Peyer's patch (tissue), 4 donors: Measurements from ENCODE around the gene IGDCC3. TPM values are rescaled to one million over a fixed set of nuclear protein-coding genes. Genes with fewer than 3 reads are reported as not detected.

ENCODE experiments used
- DNase-seq, 3 donors: peaks; one replicate each; pipeline ENCODE4 v3.0.0-alpha.2; 2017 to 2019
- H3K27ac ChIP-seq, 4 donors: fragments of 200-600 bp; sonication (generic); one replicate each; pipeline ENCODE4 v1.5.1; 2016 to 2019
- H3K27me3 ChIP-seq, 2 donors: fragments of 200-600 bp; sonication (generic); one replicate each; pipeline ENCODE4 v1.5.1; 2019
- H3K36me3 ChIP-seq, 3 donors: fragments of 200-600 bp; sonication (generic); one replicate each; pipeline ENCODE4 v1.5.1; 2016 to 2019
- H3K4me1 ChIP-seq, 4 donors: fragments of 200-600 bp; sonication (generic); one replicate each; pipeline ENCODE4 v1.5.1; 2016 to 2019
- H3K4me3 ChIP-seq, 4 donors: fragments of 200-600 bp; sonication (generic); 1 replicate in 3 of 4; 2 replicates in 1 of 4; pipeline ENCODE4 v1.5.1; 2016 to 2019; ENCODE audit warnings: mild to moderate bottlenecking in 1 of 4
- H3K9me3 ChIP-seq, 4 donors: fragments of 200-600 bp; sonication (generic); one replicate each; pipeline ENCODE4 v1.5.1; 2016 to 2019; ENCODE audit warnings: mild to moderate bottlenecking in 1 of 4
- CTCF ChIP-seq, 6 experiments: fragments of 450-650 bp in 4 of 6; fragments of 200-600 bp in 2 of 6; sonication (generic) in 1 of 6; IDR thresholded peaks; one replicate each; pipeline ENCODE4 v1.5.1; 2017 to 2019; ENCODE audit warnings: antibody characterized with exemption in 6 of 6, mild to moderate bottlenecking in 3 of 6, moderate library complexity in 1 of 6
- POLR2A ChIP-seq, 2 donors: fragments of 450-650 bp; IDR thresholded peaks; one replicate each; pipeline ENCODE4 v1.5.1; 2017; ENCODE audit warnings: antibody characterized with exemption in 2 of 2, mild to moderate bottlenecking in 2 of 2, moderate library complexity in 2 of 2
- total RNA-seq, 4 donors: library from RNA; depleted of rRNA; stranded (reverse); fragments of >200 nt; gene quantifications; one replicate each; pipeline ENCODE4 v1.1.0, GENCODE V29; 2016

Gene IGDCC3
- total RNA-seq, 4 donors from 2014 or later, result not detected

DNA sequence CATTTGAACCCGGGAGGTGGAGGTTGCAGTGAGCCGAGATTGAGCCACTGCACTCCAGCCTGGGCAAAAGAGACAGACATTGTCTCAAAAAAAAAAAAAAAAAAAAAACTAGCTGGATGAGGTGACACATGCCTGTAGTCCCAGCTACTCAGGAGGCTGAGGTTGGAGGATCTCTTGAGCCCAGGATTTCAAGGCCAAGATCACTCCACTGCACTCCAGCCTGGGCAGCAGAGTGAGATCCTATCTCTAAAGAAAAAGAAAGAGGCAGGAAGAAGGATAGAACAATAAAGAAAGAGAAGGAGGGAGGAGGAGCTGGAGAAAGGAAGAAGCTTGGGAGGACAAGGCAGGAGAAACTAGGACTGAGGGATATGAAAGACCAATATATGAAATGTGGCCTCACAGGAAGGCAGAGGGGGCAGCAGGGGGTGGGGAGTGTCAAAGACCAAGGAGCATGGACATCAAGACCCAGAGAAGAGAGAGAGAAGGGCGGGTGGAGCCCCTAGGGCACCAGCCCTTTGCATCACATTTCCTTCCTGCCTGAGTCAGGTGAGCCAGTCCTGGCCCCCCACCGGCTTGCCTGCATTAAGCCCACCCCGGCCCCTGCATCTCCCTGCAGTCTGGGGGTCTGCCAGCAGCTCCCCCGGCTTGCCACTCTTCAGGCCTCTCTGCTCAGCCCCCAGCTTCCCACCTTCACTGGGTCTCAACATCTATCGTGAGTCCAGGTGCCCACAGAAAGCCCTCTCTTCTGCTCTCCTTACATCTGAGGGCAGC, 11.5 kb downstream of the IGDCC3 start:
- Histone ChIP-seq H3K9me3 (no peaks in the 10 kb centered on the region), H3K4me3 (no peak overlapping the region), H3K27ac (no peak overlapping the region), H3K36me3 (no peaks in the 10 kb centered on the region), H3K27me3 (no peaks in the 10 kb centered on the region), H3K4me1 (no peaks in the 10 kb centered on the region)
- DNase-seq, result no peak
- TF ChIP-seq CTCF (IDR thresholded peaks at IDR 0.05), result no peak
- TF ChIP-seq POLR2A (IDR thresholded peaks at IDR 0.05), result no peak

GRCh38 chr15:65365229-65365628, 12.6 kb downstream of the IGDCC3 start:
- Histone ChIP-seq H3K4me1 (no peaks in the 10 kb centered on the region), H3K27ac (no peak overlapping the region), H3K36me3 (no peaks in the 10 kb centered on the region), H3K9me3 (no peaks in the 10 kb centered on the region), H3K4me3 (no peak overlapping the region), H3K27me3 (no peaks in the 10 kb centered on the region)
- TF ChIP-seq CTCF (IDR thresholded peaks at IDR 0.05), result no peak
- TF ChIP-seq POLR2A (IDR thresholded peaks at IDR 0.05), result no peak
- DNase-seq, result no peak

DNA sequence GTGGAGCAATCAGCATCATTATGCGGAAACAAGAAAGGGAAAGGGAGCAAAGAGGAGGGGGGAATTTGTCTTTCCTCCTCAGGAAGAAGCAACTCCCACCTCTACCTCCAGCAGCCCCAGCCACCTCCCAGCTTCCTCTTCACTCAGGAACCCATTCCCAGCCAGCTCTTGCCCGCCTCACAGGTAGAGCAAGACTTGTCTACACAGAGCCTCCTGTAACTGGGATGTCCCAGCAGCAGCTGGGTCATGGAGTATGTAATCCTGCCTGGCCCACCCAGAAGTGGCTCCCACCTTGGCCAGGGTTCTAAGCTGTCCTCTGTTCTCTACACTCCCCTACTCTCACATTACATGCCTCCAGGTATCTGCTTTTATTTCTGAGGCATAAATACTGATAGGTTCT, 14.0 kb downstream of the IGDCC3 start:
- no peaks in the 10 kb centered on the region for H3K36me3 ChIP-seq
- no peak for DNase-seq
- H3K4me1 ChIP-seq, result no peaks in the 10 kb centered on the region
- no peaks in the 10 kb centered on the region for H3K27me3 ChIP-seq
- no peaks in the 10 kb centered on the region for H3K9me3 ChIP-seq
- TF ChIP-seq POLR2A (IDR thresholded peaks at IDR 0.05) (no peak), CTCF (IDR thresholded peaks at IDR 0.05) (no peak)
- no peak overlapping the region for H3K4me3 ChIP-seq
- H3K27ac ChIP-seq, result no peak overlapping the region

GRCh38 chr15:65363306-65363705, 14.5 kb downstream of the IGDCC3 start:
- H3K4me3 ChIP-seq, result no peak overlapping the region
- DNase-seq, result no peak
- H3K4me1 ChIP-seq, result no peaks in the 10 kb centered on the region
- H3K27me3 ChIP-seq, result no peaks in the 10 kb centered on the region
- no peaks in the 10 kb centered on the region for H3K9me3 ChIP-seq
- no peak overlapping the region for H3K27ac ChIP-seq
- no peak for TF ChIP-seq POLR2A (IDR thresholded peaks at IDR 0.05)
- TF ChIP-seq CTCF (IDR thresholded peaks at IDR 0.05), result no peak
- no peaks in the 10 kb centered on the region for H3K36me3 ChIP-seq

GRCh38 chr15:65362491-65362890, 15.3 kb downstream of the IGDCC3 start:
- Histone ChIP-seq H3K4me1 (no peaks in the 10 kb centered on the region), H3K36me3 (no peaks in the 10 kb centered on the region), H3K9me3 (no peaks in the 10 kb centered on the region), H3K27me3 (no peaks in the 10 kb centered on the region), H3K4me3 (no peak overlapping the region), H3K27ac (no peak overlapping the region)
- TF ChIP-seq POLR2A (IDR thresholded peaks at IDR 0.05) (no peak), CTCF (IDR thresholded peaks at IDR 0.05) (no peak)
- DNase-seq, result no peak
